ENCODE results near the gene ARRB1. TPM values are rescaled to one million over a fixed set of nuclear protein-coding genes. Genes with fewer than 3 reads are reported as not detected.

The ARRB1 gene
- total RNA-seq, 1 experiment from 2014 or later: 90.1 TPM

DNA sequence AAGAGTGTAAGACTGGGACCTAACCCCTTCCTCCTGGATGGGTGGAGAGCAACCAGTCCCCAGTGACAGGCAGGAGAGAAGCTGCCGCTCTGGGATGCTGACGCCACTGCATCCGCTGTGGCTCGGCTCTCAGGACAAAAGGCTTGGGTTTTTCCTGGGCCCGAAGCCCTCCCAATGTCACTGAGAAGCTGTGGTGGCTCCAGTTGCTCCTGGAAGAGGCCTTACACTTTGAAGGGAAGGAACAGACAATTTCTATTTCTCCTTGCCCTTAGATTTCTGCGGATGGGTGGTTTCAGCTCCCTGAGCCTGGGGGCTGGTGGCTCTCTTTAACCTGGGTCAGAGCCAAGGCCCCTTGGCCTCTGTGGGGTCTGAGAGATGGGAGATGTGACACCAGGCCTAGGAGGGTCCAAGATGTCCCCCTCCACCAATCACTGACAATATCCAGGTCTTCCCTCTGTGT is 89.5 kb downstream of the ARRB1 start (continued):
- TF ChIP-seq, protein P1, sequence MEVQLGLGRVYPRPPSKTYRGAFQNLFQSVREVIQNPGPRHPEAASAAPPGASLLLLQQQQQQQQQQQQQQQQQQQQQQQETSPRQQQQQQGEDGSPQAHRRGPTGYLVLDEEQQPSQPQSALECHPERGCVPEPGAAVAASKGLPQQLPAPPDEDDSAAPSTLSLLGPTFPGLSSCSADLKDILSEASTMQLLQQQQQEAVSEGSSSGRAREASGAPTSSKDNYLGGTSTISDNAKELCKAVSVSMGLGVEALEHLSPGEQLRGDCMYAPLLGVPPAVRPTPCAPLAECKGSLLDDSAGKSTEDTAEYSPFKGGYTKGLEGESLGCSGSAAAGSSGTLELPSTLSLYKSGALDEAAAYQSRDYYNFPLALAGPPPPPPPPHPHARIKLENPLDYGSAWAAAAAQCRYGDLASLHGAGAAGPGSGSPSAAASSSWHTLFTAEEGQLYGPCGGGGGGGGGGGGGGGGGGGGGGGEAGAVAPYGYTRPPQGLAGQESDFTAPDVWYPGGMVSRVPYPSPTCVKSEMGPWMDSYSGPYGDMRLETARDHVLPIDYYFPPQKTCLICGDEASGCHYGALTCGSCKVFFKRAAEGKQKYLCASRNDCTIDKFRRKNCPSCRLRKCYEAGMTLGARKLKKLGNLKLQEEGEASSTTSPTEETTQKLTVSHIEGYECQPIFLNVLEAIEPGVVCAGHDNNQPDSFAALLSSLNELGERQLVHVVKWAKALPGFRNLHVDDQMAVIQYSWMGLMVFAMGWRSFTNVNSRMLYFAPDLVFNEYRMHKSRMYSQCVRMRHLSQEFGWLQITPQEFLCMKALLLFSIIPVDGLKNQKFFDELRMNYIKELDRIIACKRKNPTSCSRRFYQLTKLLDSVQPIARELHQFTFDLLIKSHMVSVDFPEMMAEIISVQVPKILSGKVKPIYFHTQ (CRISPR knock-in tag; IDR thresholded peaks at IDR 0.05): no peak
- TF ChIP-seq IRF2 (CRISPR knock-in tag; IDR thresholded peaks at IDR 0.05; ENCODE audit: borderline replicate concordance, low read depth): no peak
- no peak for TF ChIP-seq HMGA2 (CRISPR knock-in tag; IDR thresholded peaks at IDR 0.05)

DNA sequence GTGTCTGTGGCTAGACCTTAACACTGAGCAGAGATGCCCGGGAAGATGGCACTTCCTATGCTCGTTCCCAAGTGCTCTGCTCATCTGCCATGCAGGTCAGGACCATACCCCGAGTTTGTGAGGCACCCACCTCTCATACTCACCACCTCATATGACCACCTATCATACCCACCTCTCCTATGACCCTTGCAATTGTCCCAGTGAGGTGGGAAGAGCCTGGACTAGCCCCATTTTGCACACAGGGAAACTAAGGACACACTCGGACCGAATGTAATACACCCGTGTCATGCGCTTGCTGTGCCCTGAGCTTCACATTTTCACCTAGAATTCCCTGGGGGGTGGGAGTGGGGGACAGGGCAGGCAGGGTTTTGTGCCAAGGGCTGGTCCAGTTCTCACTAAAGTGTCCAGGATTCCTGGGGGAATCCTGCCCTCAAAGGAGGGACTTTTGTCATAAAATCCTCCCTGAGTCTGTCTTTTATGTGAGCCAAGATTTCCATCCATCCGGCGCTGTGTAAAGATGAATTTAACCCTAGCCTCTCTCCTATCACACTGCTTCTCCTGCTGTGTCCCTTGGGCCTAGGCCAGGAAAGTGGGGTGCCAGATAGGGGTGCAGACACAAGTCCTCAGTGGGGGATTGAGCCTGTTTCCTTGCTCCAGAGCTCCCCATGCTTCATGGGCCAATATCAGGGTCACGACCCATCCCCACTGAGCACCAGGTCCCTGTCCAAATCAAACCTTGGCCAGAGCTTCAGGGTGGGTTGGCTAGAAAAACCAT is 90.9 kb downstream of the ARRB1 start:
- TF ChIP-seq JUN (CRISPR knock-in tag; IDR thresholded peaks at IDR 0.05): no peak
- TF ChIP-seq, protein P2, sequence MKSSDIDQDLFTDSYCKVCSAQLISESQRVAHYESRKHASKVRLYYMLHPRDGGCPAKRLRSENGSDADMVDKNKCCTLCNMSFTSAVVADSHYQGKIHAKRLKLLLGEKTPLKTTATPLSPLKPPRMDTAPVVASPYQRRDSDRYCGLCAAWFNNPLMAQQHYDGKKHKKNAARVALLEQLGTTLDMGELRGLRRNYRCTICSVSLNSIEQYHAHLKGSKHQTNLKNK (CRISPR knock-in tag; IDR thresholded peaks at IDR 0.05): peak; percentile 64
- DNase-seq (ENCODE audit: low spot score): no peak
- ChIA-PET CTCF (interaction anchor here (0.6 to 2.8 kb wide), 2 partner anchors 12 kb away, joined by 4 to 13 read pairs; no protein-coding TSS in a partner anchor), POLR2A (no interaction called here)
- H3K4me1 Mint-ChIP-seq: peaks cover 14% of the 10 kb centered on the region
- no peak overlapping the region for H3K4me3 Mint-ChIP-seq
- no peaks in the 10 kb centered on the region; the same call in 1 of the 2 replicates for H3K36me3 Mint-ChIP-seq
- H3K27me3 Mint-ChIP-seq (ENCODE audit: low read depth): peaks cover 50% of the 10 kb centered on the region
- no peak overlapping the region for H3K27ac Mint-ChIP-seq
- ATAC-seq: peak; percentile 5; the same call in 1 of the 2 replicates
- H3K9me3 Mint-ChIP-seq: no peaks in the 10 kb centered on the region

DNA sequence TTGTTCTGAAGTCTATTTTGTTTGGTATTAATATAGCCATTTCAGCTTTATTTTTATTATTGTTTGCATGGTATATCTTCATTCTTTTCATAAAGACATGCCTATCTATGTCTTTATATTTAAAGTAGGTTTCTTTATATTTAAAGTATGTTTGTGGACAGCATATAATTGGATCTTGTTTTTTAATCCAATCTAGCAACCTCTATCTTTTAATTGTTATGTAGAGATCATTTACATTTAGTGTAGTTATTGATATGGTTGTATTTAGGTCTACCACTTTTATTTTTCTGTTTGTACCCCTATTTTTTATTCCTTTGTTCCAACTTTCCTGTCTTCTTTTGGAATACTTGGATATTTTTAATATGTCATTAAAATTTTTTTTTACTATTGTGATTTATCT is 97.1 kb downstream of the ARRB1 start:
- Mint-ChIP-seq H3K4me3 (no peak overlapping the region), H3K9me3 (peaks cover 21% of the 10 kb centered on the region), H3K4me1 (no peaks in the 10 kb centered on the region), H3K27me3 (ENCODE audit: low read depth) (peaks cover 91% of the 10 kb centered on the region), H3K36me3 (peaks cover 3% of the 10 kb centered on the region), H3K27ac (no peak overlapping the region)
- DNase-seq (ENCODE audit: low spot score): no peak
- ChIA-PET CTCF (interaction anchor here (1.0 to 2.0 kb wide), 4 partner anchors 9 to 114 kb away, joined by 3 to 7 read pairs (median 4); no protein-coding TSS in a partner anchor), POLR2A (no interaction called here)
- no peak for ATAC-seq
- TF ChIP-seq MXD4 (CRISPR knock-in tag; IDR thresholded peaks at IDR 0.05; ENCODE audit: borderline replicate concordance): no peak
- TF ChIP-seq, protein P3, sequence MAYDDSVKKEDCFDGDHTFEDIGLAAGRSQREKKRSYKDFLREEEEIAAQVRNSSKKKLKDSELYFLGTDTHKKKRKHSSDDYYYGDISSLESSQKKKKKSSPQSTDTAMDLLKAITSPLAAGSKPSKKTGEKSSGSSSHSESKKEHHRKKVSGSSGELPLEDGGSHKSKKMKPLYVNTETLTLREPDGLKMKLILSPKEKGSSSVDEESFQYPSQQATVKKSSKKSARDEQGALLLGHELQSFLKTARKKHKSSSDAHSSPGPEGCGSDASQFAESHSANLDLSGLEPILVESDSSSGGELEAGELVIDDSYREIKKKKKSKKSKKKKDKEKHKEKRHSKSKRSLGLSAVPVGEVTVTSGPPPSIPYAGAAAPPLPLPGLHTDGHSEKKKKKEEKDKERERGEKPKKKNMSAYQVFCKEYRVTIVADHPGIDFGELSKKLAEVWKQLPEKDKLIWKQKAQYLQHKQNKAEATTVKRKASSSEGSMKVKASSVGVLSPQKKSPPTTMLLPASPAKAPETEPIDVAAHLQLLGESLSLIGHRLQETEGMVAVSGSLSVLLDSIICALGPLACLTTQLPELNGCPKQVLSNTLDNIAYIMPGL (CRISPR knock-in tag; IDR thresholded peaks at IDR 0.05): no peak
- no peak for TF ChIP-seq ZNF671 (CRISPR knock-in tag; IDR thresholded peaks at IDR 0.05)
- TF ChIP-seq GABPB1 (CRISPR knock-in tag; IDR thresholded peaks at IDR 0.05): no peak
- no peak for TF ChIP-seq TEAD1 (CRISPR knock-in tag; IDR thresholded peaks at IDR 0.05)
- TF ChIP-seq, protein P4, sequence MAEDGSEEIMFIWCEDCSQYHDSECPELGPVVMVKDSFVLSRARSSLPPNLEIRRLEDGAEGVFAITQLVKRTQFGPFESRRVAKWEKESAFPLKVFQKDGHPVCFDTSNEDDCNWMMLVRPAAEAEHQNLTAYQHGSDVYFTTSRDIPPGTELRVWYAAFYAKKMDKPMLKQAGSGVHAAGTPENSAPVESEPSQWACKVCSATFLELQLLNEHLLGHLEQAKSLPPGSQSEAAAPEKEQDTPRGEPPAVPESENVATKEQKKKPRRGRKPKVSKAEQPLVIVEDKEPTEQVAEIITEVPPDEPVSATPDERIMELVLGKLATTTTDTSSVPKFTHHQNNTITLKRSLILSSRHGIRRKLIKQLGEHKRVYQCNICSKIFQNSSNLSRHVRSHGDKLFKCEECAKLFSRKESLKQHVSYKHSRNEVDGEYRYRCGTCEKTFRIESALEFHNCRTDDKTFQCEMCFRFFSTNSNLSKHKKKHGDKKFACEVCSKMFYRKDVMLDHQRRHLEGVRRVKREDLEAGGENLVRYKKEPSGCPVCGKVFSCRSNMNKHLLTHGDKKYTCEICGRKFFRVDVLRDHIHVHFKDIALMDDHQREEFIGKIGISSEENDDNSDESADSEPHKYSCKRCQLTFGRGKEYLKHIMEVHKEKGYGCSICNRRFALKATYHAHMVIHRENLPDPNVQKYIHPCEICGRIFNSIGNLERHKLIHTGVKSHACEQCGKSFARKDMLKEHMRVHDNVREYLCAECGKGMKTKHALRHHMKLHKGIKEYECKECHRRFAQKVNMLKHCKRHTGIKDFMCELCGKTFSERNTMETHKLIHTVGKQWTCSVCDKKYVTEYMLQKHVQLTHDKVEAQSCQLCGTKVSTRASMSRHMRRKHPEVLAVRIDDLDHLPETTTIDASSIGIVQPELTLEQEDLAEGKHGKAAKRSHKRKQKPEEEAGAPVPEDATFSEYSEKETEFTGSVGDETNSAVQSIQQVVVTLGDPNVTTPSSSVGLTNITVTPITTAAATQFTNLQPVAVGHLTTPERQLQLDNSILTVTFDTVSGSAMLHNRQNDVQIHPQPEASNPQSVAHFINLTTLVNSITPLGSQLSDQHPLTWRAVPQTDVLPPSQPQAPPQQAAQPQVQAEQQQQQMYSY (CRISPR knock-in tag; IDR thresholded peaks at IDR 0.05): no peak
- no peak for TF ChIP-seq TP53 (CRISPR knock-in tag; IDR thresholded peaks at IDR 0.05)
